OCI-LY1 (cell line): ENCODE results near the gene FAM78A.

Experiments
- H2AFZ ChIP-seq: fragments of 200-600 bp; sonication (generic), shearing (Covaris generic); 2 replicates; pipeline ENCODE4 v1.6.0; 2014; ENCODE audit warnings: antibody characterized with exemption, mild to moderate bottlenecking, low read length
- H3F3A ChIP-seq: fragments of 200-600 bp; sonication (generic), shearing (Covaris generic); 2 replicates; pipeline ENCODE4 v1.6.0; 2014; ENCODE audit warnings: mild to moderate bottlenecking, antibody characterized with exemption, low read length, moderate library complexity; ENCODE audit not compliant: insufficient read depth
- H3K27ac ChIP-seq: fragments of 200-600 bp; sonication (generic); 2 replicates; pipeline ENCODE4 v1.5.1; 2014; ENCODE audit warnings: low read length, mixed run types, mild to moderate bottlenecking, low read depth; ENCODE audit not compliant: poor library complexity, severe bottlenecking
- H3K27me3 ChIP-seq: fragments of 200-600 bp; sonication (generic); 2 replicates; pipeline ENCODE4 v1.6.0; 2014; ENCODE audit warnings: antibody characterized with exemption, mild to moderate bottlenecking, low read length, moderate library complexity; ENCODE audit not compliant: insufficient read depth
- H3K36me3 ChIP-seq: fragments of 200-600 bp; sonication (generic); 2 replicates; pipeline ENCODE4 v1.6.1; 2014; ENCODE audit warnings: mild to moderate bottlenecking, antibody characterized with exemption, low read length, moderate library complexity, mixed read lengths; ENCODE audit not compliant: insufficient read depth
- H3K4me1 ChIP-seq: fragments of 200-600 bp; sonication (generic); 2 replicates; pipeline ENCODE4 v1.5.1; 2014; ENCODE audit warnings: mild to moderate bottlenecking, low read length, moderate library complexity; ENCODE audit not compliant: insufficient read depth, severe bottlenecking
- H3K4me2 ChIP-seq: fragments of 200-600 bp; sonication (generic), shearing (Covaris generic); 2 replicates; pipeline ENCODE4 v1.6.1; 2014; ENCODE audit warnings: low read length
- H3K4me3 ChIP-seq: fragments of 200-600 bp; sonication (generic); 2 replicates; pipeline ENCODE4 v1.5.1; 2014; ENCODE audit warnings: low read length, low read depth, mild to moderate bottlenecking, mixed read lengths; ENCODE audit not compliant: poor library complexity, severe bottlenecking
- H3K79me2 ChIP-seq: fragments of 200-600 bp; shearing (Covaris generic); 2 replicates; pipeline ENCODE4 v1.6.1; 2016; ENCODE audit warnings: mixed run types, low read length, mixed read lengths; ENCODE audit not compliant: insufficient read depth
- H3K9ac ChIP-seq: fragments of 200-600 bp; sonication (generic), shearing (Covaris generic); 2 replicates; pipeline ENCODE4 v1.6.1; 2014; ENCODE audit warnings: mild to moderate bottlenecking, low read length, mixed read lengths
- H3K9me2 ChIP-seq: fragments of 200-600 bp; sonication (generic), shearing (Covaris generic); 2 replicates; pipeline ENCODE4 v1.6.1; 2014; ENCODE audit warnings: low read depth, mild to moderate bottlenecking, low read length, mixed read lengths
- H3K9me3 ChIP-seq: fragments of 200-600 bp; shearing (Covaris generic); 2 replicates; pipeline ENCODE4 v1.6.1; 2014; ENCODE audit warnings: low read length, mixed read lengths
- H4K20me1 ChIP-seq: fragments of 200-600 bp; sonication (generic), shearing (Covaris generic); 2 replicates; pipeline ENCODE4 v1.6.0; 2016; ENCODE audit warnings: mild to moderate bottlenecking, low read length; ENCODE audit not compliant: insufficient read depth
- CTCF ChIP-seq: fragments of 200-600 bp; sonication (generic), shearing (Covaris generic); IDR thresholded peaks from 2 replicates; pipeline ENCODE4 v1.5.1; 2017; ENCODE audit warnings: mild to moderate bottlenecking, antibody characterized with exemption, low read length, moderate library complexity, mixed read lengths
- EZH2 ChIP-seq: fragments of 200-600 bp; sonication (generic), shearing (Covaris generic); IDR thresholded peaks from 2 replicates; pipeline ENCODE4 v1.8.0; 2017; ENCODE audit warnings: borderline replicate concordance, mixed run types, mild to moderate bottlenecking, antibody characterized with exemption, low read length, moderate library complexity, mixed read lengths

The FAM78A gene

GRCh38 chr9:131280660-131281059 is 4.3 kb upstream of the FAM78A start:
- no peaks in the 10 kb centered on the region for H3K36me3 ChIP-seq
- H3F3A ChIP-seq = no peaks in the 10 kb centered on the region; the same call in 1 of the 2 replicates
- peaks cover 16% of the 10 kb centered on the region for H3K4me1 ChIP-seq
- H3K27me3 ChIP-seq = peaks cover 4% of the 10 kb centered on the region; the same call in 1 of the 2 replicates
- H2AFZ ChIP-seq = no peak overlapping the region
- no peaks in the 10 kb centered on the region for H4K20me1 ChIP-seq
- no peak overlapping the region for H3K27ac ChIP-seq
- H3K9ac ChIP-seq = no peak overlapping the region
- no peak overlapping the region for H3K4me3 ChIP-seq
- TF ChIP-seq CTCF (no peak), EZH2 (no peak)
- no peaks in the 10 kb centered on the region for H3K9me2 ChIP-seq
- no peak overlapping the region for H3K4me2 ChIP-seq
- H3K79me2 ChIP-seq = no peaks in the 10 kb centered on the region
- H3K9me3 ChIP-seq = no peaks in the 10 kb centered on the region

- H3F3A ChIP-seq = no peaks in the 10 kb centered on the region; the same call in 1 of the 2 replicates
- no peaks in the 10 kb centered on the region for H3K79me2 ChIP-seq
- H4K20me1 ChIP-seq = no peaks in the 10 kb centered on the region
- H3K27ac ChIP-seq = no peak overlapping the region
- TF ChIP-seq CTCF (no peak), EZH2 (no peak)
- H3K9me3 ChIP-seq = no peaks in the 10 kb centered on the region
- H3K9ac ChIP-seq = no peak overlapping the region
- peaks cover 4% of the 10 kb centered on the region; the same call in 1 of the 2 replicates for H3K27me3 ChIP-seq
- no peaks in the 10 kb centered on the region for H3K36me3 ChIP-seq
- H3K4me1 ChIP-seq = peaks cover 21% of the 10 kb centered on the region
- no peaks in the 10 kb centered on the region for H3K9me2 ChIP-seq
- H2AFZ ChIP-seq = no peak overlapping the region
- H3K4me3 ChIP-seq = no peak overlapping the region
- no peak overlapping the region for H3K4me2 ChIP-seq
Measured at GRCh38 chr9:131279863-131280570, 3.7 kb upstream of the FAM78A start.

DNA sequence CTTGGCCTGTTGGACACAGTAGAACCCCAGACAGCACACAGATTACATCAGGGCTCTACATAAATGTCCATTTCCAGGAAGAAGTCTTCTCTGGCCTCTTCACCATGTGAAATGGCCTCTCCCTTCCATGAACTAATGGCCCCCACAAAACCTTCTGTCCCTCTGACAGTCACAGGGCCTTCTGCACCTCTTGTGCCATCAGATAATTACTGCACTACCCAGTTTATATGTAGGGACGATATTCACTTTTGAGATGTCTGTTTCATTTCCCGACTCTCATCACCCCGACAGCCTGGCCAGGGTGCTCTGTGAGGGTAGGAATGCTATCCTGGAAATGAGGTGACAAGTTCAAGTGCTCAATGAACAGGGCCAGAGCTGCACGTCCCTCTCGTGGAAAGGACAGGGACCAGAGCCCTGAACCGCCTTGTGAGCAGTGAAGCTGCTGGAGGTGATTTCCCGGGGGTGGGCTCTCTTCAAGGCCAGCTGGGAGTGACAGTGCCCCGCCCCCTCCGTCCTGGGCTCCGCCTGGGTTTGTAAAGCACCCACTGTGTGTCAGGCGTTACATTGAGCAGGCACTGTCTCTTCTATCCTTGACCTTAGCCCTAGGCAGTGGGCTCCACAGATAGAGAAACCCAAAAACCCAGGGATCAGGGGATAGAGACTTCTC is 3.0 kb upstream of the FAM78A start:
- H3K4me1 ChIP-seq = peaks cover 22% of the 10 kb centered on the region
- no peaks in the 10 kb centered on the region; the same call in 1 of the 2 replicates for H3F3A ChIP-seq
- H3K36me3 ChIP-seq = no peaks in the 10 kb centered on the region
- peaks cover 4% of the 10 kb centered on the region; the same call in 1 of the 2 replicates for H3K27me3 ChIP-seq
- no peak overlapping the region for H3K4me3 ChIP-seq
- H3K27ac ChIP-seq = no peak overlapping the region
- 0 out of 2 replicates have a peak, but pooled peaks cover 3% of the 10 kb centered on the region for H3K79me2 ChIP-seq
- no peak overlapping the region for H3K4me2 ChIP-seq
- H4K20me1 ChIP-seq = no peaks in the 10 kb centered on the region
- TF ChIP-seq CTCF = no peak
- no peak for TF ChIP-seq EZH2
- H3K9ac ChIP-seq = no peak overlapping the region
- H2AFZ ChIP-seq = no peak overlapping the region
- H3K9me3 ChIP-seq = no peaks in the 10 kb centered on the region
- no peaks in the 10 kb centered on the region for H3K9me2 ChIP-seq
